GM23338 (cell line): ENCODE data around the gene DPPA2. TPM values are rescaled to one million over a fixed set of nuclear protein-coding genes. Genes with fewer than 3 reads are reported as not detected.

Source experiments
- ATAC-seq: fragments of 200-7000 bp; cut with Tn5 transposase; 3 replicates; pipeline ENCODE4 v1.9.1; 2020
- DNase-seq: peaks from one replicate; pipeline ENCODE4 v3.0.0-alpha.2; 2015; ENCODE audit warnings: low spot score
- H2AFZ ChIP-seq: fragments of 200-600 bp; sonication (generic); 2 replicates; pipeline ENCODE4 v1.8.0; 2016; ENCODE audit warnings: antibody characterized with exemption, mild to moderate bottlenecking, moderate library complexity
- H3F3A ChIP-seq: fragments of 200-600 bp; sonication (generic); replicated peaks from 2 replicates; pipeline ENCODE4 v1.8.0; 2017; ENCODE audit warnings: antibody characterized with exemption, mixed run types, low read depth
- H3K27ac ChIP-seq: fragments of 200-600 bp; sonication (generic); 2 replicates; pipeline ENCODE4 v1.6.1; 2016; ENCODE audit warnings: low read depth
- H3K27me3 ChIP-seq: fragments of 200-600 bp; sonication (generic); 2 replicates; pipeline ENCODE4 v1.8.0; 2016; ENCODE audit warnings: mild to moderate bottlenecking, mixed run types, moderate library complexity; ENCODE audit not compliant: insufficient read depth
- H3K36me3 ChIP-seq: fragments of 200-600 bp; sonication (generic); 2 replicates; pipeline ENCODE4 v1.8.0; 2016; ENCODE audit warnings: mild to moderate bottlenecking; ENCODE audit not compliant: insufficient read depth
- H3K4me1 ChIP-seq: fragments of 200-600 bp; sonication (generic); 2 replicates; pipeline ENCODE4 v1.8.0; 2016; ENCODE audit warnings: mild to moderate bottlenecking, moderate library complexity; ENCODE audit not compliant: insufficient read depth
- H3K4me2 ChIP-seq: fragments of 200-600 bp; sonication (generic); 2 replicates; pipeline ENCODE4 v1.7.1; 2017; ENCODE audit warnings: mixed run types
- H3K4me3 ChIP-seq: fragments of 200-600 bp; sonication (generic); 2 replicates; pipeline ENCODE4 v1.6.1; 2016; ENCODE audit warnings: mixed run types
- H3K79me2 ChIP-seq: fragments of 200-600 bp; sonication (generic); replicated peaks from 2 replicates; pipeline ENCODE4 v1.8.0; 2017; ENCODE audit warnings: mild to moderate bottlenecking; ENCODE audit not compliant: insufficient read depth
- H3K9me2 ChIP-seq: fragments of 200-600 bp; sonication (generic); 2 replicates; pipeline ENCODE4 v1.8.0; 2017; ENCODE audit not compliant: insufficient read depth
- H4K20me1 ChIP-seq: fragments of 200-600 bp; sonication (generic); replicated peaks from 2 replicates; pipeline ENCODE4 v1.8.0; 2017; ENCODE audit warnings: mild to moderate bottlenecking; ENCODE audit not compliant: insufficient read depth
- H3K27ac Mint-ChIP-seq: 2 replicates; pipeline ENCODE4 v1.8.0; 2020; ENCODE audit warnings: inconsistent platforms, mild to moderate bottlenecking, moderate library complexity, mixed read lengths
- H3K27me3 Mint-ChIP-seq: 3 replicates; pipeline ENCODE4 v1.8.0; 2022; ENCODE audit warnings: low read depth, mild to moderate bottlenecking, moderate library complexity, mixed read lengths, inconsistent platforms; ENCODE audit not compliant: insufficient read depth, poor library complexity
- H3K36me3 Mint-ChIP-seq: 3 replicates; pipeline ENCODE4 v1.8.0; 2021; ENCODE audit warnings: low read depth, mild to moderate bottlenecking, inconsistent platforms, moderate library complexity, mixed read lengths
- H3K4me1 Mint-ChIP-seq: 3 replicates; pipeline ENCODE4 v1.8.0; 2020; ENCODE audit warnings: mild to moderate bottlenecking, inconsistent platforms, mixed read lengths
- H3K4me3 Mint-ChIP-seq: 3 replicates; pipeline ENCODE4 v1.8.0; 2021; ENCODE audit warnings: moderate library complexity, mild to moderate bottlenecking, inconsistent platforms, mixed read lengths
- H3K9me3 Mint-ChIP-seq: 3 replicates; pipeline ENCODE4 v1.8.0; 2020; ENCODE audit warnings: moderate library complexity, mild to moderate bottlenecking, inconsistent platforms, mixed read lengths
- EZH2 ChIP-seq: fragments of 200-600 bp; sonication (generic); IDR thresholded peaks from one replicate; pipeline ENCODE4 v1.8.0; 2017; ENCODE audit warnings: antibody characterized with exemption, mild to moderate bottlenecking, low read depth; ENCODE audit not compliant: unreplicated experiment
- EZH2phosphoT487 ChIP-seq: fragments of 200-600 bp; sonication (generic); IDR thresholded peaks from one replicate; pipeline ENCODE4 v1.8.1; 2018; ENCODE audit warnings: antibody characterized with exemption; ENCODE audit not compliant: unreplicated experiment
- JUNB ChIP-seq: IDR thresholded peaks from one replicate; pipeline ENCODE4 v1.6.1; 2016; ENCODE audit warnings: antibody characterized with exemption; ENCODE audit not compliant: unreplicated experiment
- NANOG ChIP-seq: IDR thresholded peaks from 2 replicates; pipeline ENCODE4 v1.6.1; 2016; ENCODE audit warnings: antibody characterized with exemption, borderline replicate concordance
- POLR2AphosphoS5 ChIP-seq: IDR thresholded peaks from 2 replicates; pipeline ENCODE4 v1.6.1; 2016; ENCODE audit warnings: antibody characterized with exemption, low read depth
- STAT1 ChIP-seq: IDR thresholded peaks from one replicate; pipeline ENCODE4 v1.6.1; 2016; ENCODE audit warnings: antibody characterized with exemption; ENCODE audit not compliant: unreplicated experiment
- ZNF114 ChIP-seq: fragments of 250-450 bp; sonication (Bioruptor Pico); IDR thresholded peaks from 2 replicates; pipeline ENCODE4 v1.5.0; 2020; ENCODE audit warnings: mild to moderate bottlenecking, moderate library complexity
- ZNF331 ChIP-seq: fragments of 250-450 bp; sonication (Bioruptor Pico); IDR thresholded peaks from 2 replicates; pipeline ENCODE4 v1.5.0; 2020; ENCODE audit warnings: low read depth, mild to moderate bottlenecking, moderate library complexity
- ZNF462 ChIP-seq: fragments of 250-450 bp; sonication (Bioruptor Pico); IDR thresholded peaks from 2 replicates; pipeline ENCODE4 v1.5.0; 2020; ENCODE audit warnings: mild to moderate bottlenecking, moderate library complexity
- polyA plus RNA-seq: library from polyadenylated mRNA; unstranded; fragments of >200 nt; fragmentation: Nextera tagmentation; extraction: Ambion mirVana; gene quantifications from 2 replicates; pipeline ENCODE4 v1.2.1, GENCODE V29; 2016
- total RNA-seq: library from RNA; depleted of rRNA; stranded (reverse); fragments of >200 nt; shearing (Covaris generic); gene quantifications from 2 replicates; pipeline ENCODE4 v1.2.3, GENCODE V29; 2014

Gene DPPA2
- total and polyA plus RNA-seq, 2 experiments from 2014 or later: 14.3 to 21.5 TPM

DNA sequence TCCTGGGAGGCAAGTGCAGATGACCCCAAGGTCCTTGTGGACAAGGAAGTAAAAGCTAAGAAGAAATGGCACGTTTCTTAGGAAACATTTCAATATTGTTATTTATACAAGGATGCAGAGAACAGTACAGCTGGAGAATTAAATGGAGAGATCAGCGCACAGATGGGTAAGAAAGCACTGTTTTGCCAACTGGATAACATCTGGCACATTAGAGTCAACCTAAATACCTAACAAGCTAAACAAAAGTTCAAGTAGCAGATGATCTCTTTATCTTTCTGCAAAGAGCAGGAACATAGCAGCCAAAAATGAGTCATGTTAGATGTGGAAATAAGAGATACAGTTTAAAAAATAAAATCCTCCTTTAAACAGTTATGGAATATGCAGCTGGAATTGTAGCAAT lies 36.7 kb upstream of the DPPA2 start (continued):
- no peak for TF ChIP-seq ZNF462 (CRISPR knock-in tag)

DNA sequence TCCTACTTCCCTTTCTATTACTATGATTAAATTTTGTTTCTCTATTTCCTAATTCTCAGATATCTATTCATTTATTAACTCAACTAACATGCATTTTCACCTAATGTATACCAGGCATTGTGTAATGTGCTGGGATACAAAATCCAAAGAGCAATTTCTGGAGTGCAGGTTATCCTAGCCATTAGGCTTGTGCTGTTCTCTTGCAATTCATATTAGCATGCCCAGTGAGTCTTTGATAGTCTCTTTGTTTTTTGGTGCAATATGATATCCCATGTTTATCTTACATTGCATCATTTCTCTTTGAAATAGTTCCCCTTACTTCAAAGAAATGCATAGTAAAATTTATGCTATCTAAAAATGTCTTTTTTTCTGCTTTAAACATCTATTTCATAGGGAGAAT lies 34.9 kb upstream of the DPPA2 start:
- Histone ChIP-seq H3K4me3 (no peak overlapping the region), H3K79me2 (peaks cover 32% of the 10 kb centered on the region), H3K27me3 (no peaks in the 10 kb centered on the region), H3K9me2 (no peaks in the 10 kb centered on the region), H2AFZ (no peak overlapping the region), H3K36me3 (no peaks in the 10 kb centered on the region; the same call in 1 of the 2 replicates), H3F3A (no peaks in the 10 kb centered on the region; the same call in 1 of the 2 replicates), H3K4me1 (peaks cover 51% of the 10 kb centered on the region), H4K20me1 (no peaks in the 10 kb centered on the region), H3K27ac (no peak overlapping the region), H3K4me2 (no peak overlapping the region)
- Mint-ChIP-seq H3K27ac (no peak overlapping the region), H3K4me1 (peaks cover 59% of the 10 kb centered on the region), H3K9me3 (no peaks in the 10 kb centered on the region), H3K27me3 (peaks cover 9% of the 10 kb centered on the region), H3K4me3 (no peak overlapping the region), H3K36me3 (peaks cover 52% of the 10 kb centered on the region)
- no peak for ATAC-seq
- no peak for DNase-seq
- TF ChIP-seq ZNF114 (CRISPR knock-in tag): no peak
- TF ChIP-seq EZH2phosphoT487: no peak
- no peak for TF ChIP-seq ZNF462 (CRISPR knock-in tag)
- no peak for TF ChIP-seq STAT1
- TF ChIP-seq NANOG: no peak
- no peak for TF ChIP-seq EZH2
- TF ChIP-seq JUNB: no peak
- TF ChIP-seq ZNF331 (CRISPR knock-in tag): no peak
- no peak for TF ChIP-seq POLR2AphosphoS5
